GM08714 (cell line): Measurements from ENCODE around the gene OLFM1.

Experiments used
- H3K4me3 ChIP-seq: fragments of 200-500 bp; sonication (Bioruptor generic); 2 replicates; pipeline ENCODE4 v1.5.1; 2014; ENCODE audit warnings: mild to moderate bottlenecking, low read length, inconsistent platforms
- ZNF274 ChIP-seq: IDR thresholded peaks from 2 replicates; pipeline ENCODE4 v1.6.1; 2012; ENCODE audit warnings: mild to moderate bottlenecking, low read depth, low read length

The OLFM1 gene

DNA sequence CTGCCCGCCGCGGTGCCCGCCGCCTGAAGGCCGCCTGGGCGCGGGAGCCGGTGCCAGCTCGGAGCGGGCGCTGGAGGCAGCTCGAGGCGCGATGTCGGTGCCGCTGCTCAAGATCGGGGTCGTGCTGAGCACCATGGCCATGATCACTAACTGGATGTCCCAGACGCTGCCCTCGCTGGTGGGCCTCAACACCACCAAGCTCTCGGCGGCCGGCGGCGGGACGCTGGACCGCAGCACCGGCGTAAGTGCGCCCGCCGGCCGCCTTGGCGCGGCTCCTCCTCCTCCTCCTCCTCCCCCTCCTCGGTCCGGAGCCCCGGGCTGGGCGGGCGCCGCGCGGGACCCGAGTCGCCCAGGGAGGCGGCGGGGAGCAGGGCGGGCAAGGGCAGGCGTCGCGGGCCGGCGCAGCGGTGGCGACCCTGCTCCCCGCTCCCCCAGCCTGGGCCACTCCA is 455 bp downstream of the OLFM1 start:
- H3K4me3 ChIP-seq, result no peak overlapping the region
- no peak for TF ChIP-seq ZNF274

DNA sequence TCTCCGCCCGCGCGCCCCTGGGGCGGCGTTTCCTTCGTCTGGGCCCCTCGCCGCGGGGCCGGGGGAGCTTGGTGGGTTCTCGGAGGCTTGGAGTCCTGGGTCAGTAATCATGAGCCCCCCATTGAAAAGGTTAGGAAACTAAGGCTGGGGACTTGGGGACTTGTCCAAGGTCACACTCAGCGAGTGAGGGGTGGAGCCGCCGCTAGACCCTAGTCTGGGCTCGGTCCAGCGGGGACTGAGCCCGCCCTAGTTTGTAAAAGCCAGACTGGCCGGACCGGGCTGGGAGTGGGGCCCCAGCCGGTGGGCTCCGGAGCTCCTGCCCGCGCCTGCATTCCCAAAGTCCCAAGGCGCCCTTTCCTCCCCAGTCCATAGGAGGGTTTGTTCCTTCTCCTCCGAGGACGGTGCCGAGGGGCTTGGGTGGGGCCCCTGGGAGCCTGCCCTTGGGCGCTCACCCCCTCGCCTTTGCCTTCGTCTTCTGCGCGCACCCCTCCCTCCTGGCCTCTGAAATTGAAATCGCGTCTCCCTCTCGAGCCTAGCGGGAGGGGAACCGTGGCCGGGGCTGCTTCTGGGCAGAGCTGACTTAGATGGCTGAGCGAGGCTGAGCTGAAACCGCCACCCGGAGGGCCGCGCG is 995 bp downstream of the OLFM1 start:
- TF ChIP-seq ZNF274, result no peak
- H3K4me3 ChIP-seq, result no peak overlapping the region

DNA sequence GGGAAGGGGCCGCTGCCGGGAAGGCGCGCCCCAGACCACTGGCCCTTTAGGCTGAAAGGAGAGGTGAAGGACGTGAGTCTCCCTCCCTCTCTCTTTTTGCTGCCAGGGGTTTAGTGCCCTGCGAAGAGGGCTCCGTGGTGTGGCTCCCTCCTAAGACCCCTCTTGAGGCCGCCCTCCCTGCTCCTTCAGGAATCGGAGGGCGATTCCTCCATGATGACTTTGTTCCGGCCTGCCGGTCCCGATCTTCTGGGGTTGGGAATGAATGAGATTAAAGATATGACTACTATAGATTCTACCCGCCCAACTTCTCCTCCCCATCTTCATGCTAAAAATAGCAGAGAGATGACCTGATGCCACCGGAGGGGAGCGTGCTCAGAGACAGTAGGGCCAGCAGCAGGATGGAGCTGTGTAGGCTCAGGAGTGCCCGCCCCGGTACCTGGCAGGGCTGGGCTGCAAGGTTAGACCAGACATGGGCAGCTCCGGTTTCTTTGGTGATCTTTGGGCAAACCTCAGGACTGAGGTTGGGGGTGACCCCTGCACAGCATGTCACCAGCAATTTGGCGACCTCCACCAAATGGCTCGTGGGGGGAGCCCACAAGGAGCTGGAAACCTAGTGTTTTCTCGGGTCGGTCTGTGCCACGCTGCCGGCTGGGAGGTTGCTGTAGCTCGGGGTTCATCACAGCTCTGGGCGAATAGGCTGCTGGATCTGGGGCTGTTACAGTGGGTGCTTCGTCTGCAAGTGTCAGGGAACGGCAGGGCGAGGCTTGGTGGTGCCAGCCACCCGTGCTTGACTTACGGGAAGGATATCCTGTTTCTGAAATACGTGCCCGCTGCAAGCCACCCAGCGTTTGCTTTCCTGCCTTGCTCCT is 1.7 kb downstream of the OLFM1 start:
- H3K4me3 ChIP-seq, result no peak overlapping the region
- TF ChIP-seq ZNF274, result no peak

DNA sequence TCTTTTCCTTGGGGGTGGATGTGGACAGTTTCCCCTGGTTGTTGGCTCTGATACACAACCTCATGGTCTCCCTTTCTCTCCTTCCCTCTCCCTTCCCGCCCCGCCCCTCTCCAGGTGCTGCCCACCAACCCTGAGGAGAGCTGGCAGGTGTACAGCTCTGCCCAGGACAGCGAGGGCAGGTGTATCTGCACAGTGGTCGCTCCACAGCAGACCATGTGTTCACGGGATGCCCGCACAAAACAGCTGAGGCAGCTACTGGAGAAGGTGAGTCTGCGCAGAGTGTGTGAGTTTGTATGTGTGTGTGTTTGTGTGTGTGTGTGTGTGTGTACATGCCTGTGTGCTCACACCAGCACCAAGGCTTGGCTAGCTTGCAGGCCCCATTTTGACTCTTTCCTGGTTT is 2.6 kb downstream of the OLFM1 start:
- H3K4me3 ChIP-seq, result no peak overlapping the region
- TF ChIP-seq ZNF274, result no peak

DNA sequence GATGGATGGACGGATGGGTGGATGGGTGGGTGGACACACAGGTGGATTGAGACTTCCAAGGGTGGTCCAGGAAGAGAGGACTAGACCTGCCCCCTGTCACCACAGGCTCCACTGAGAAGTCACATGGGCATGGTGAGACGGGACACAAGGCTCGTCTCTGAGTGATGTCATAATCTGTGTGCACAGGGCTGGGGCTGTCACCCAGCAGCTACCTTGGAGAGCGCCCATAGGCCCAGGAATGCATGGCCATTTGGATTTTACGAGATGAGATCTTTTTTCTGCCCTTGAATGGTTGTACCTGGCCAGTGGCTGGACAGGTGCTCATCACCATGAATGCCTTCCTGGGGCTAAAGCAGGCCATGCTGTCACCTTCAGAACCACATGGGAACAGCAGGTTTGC is 3.1 kb downstream of the OLFM1 start:
- no peak overlapping the region for H3K4me3 ChIP-seq

DNA sequence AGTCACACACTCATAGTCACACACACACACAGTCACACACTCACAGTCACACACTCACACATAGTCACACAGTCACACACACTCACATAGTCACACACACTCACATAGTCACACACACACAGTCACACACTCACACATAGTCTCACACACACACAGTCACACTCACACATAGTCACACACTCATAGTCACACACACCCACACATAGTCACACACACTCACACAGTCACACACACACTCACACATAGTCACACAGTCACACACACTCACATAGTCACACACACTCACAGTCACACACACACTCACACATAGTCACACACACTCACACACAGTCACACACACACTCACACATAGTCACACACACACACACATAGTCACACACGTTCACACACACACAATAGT is 4.1 kb downstream of the OLFM1 start:
- TF ChIP-seq ZNF274, result no peak
- no peak overlapping the region for H3K4me3 ChIP-seq

More for the DNA sequence above, 3.1 kb downstream of the OLFM1 start:
- no peak for TF ChIP-seq ZNF274

DNA sequence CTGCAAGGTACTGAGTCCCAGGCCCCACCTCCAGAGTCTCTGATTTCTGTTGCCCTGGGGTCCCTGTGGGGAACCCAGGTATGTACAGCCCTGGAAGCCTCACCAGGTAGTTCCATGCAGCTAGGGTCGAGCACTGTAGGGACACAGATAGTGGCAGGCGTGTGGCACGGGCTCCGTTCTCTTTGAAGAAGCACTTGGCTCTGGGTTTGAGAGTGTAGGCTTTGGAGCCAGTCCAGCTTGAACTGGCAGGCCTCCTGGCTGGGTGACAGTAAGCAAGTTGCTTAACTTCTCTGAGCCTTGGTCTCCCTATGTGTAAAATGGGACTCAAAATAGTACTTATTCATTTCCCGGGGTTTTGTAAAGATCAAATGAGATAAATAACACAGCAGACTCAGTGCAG is 5.6 kb downstream of the OLFM1 start:
- no peak for TF ChIP-seq ZNF274

DNA sequence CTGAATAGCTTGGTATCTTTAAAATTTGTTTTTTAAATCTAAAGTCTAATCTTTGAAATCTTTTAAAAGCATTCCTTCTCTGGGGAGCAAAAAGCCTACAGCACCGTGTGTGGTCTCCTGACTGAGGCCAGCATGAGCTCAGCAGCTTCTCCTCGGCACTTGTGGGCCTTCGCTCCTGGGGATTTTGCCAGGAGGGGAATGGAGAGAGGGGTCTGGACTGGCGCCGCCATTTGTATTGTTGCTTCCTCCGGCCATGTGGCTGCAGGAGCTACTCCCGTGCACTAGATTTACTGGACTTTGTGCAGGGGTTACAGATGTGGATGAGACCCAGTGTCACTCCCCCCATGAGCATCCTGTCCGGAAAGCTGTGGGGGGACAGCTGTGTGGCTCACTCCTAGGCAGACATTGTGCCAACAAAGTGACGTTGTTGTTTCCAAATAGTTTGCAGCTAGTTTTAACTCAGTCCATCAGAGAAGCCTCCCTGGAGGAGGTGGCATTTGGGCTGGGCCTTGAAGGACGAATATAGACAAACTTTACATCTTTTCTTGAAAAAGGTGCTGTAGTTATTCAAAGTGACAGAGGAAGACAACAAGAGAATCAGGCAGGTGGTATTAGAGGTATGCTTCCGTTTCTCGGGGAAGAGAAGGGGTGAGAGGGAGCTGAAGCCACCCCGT is 6.6 kb downstream of the OLFM1 start:
- H3K4me3 ChIP-seq, result no peak overlapping the region
- no peak for TF ChIP-seq ZNF274

More for the DNA sequence above, 5.6 kb downstream of the OLFM1 start:
- H3K4me3 ChIP-seq, result no peak overlapping the region

DNA sequence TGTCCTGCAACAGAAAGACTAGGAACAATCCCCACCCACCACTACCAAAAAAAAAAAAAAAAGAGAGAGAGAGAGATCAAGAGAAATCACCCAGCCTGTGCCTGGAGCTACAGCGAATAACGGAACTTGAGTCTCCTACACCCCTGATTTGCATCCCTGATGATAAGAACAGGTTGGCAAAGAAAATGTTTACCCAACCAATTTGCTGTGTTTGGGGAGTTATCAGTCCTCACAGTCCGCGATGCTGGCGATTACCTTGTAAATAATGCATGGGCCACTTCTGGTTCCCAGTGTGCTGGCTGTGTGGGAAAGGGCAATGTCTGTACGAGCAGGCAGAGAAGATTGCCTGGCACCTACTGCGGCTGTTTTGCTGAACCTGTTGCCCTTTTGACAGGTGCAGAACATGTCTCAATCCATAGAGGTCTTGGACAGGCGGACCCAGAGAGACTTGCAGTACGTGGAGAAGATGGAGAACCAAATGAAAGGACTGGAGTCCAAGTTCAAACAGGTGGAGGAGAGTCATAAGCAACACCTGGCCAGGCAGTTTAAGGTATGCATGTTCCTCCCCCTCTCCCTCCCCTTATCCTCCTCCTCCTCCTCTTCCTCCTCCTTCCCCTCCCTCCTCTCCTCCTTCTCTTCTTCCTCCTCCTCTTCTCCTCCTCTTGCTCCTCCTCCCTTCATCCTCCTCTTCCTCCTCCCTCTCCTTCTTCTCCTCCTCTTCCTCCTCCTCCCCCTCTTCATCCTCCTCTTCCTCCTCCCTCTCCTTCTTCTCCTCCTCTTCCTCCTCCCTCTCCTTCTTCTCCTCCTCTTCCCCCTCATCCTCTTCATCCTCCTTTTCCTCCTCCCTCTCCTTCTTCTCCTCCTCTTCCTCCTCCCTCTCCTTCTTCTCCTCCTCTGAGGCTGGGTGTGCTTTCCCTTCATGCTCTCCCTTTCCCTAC is 8.3 kb downstream of the OLFM1 start:
- no peak overlapping the region for H3K4me3 ChIP-seq
- no peak for TF ChIP-seq ZNF274

DNA sequence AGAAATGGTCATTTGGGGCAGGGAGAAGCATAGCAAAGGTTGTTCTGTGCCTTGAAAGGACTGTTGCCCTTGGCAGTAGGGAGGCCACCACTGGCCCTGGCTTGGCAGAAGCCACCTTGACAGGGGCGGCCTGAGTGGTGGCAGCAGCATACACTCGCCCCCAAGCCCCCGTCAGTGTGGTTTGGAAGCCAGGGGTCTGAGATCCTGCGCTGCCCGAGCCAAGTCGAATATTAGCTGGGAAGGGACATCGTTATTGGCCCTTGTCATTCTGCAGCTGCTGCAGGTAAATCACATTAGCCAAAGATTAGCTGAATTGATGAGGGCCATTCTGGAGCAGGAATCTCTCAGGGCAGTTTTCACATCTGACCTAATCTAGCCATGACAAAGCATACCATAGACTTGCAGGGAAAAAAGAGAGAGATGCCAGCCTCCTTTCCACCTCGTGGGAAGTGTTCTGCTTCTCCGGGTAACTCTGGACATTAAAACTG is 9.0 kb downstream of the OLFM1 start:
- TF ChIP-seq ZNF274, result no peak
- H3K4me3 ChIP-seq, result no peak overlapping the region

DNA sequence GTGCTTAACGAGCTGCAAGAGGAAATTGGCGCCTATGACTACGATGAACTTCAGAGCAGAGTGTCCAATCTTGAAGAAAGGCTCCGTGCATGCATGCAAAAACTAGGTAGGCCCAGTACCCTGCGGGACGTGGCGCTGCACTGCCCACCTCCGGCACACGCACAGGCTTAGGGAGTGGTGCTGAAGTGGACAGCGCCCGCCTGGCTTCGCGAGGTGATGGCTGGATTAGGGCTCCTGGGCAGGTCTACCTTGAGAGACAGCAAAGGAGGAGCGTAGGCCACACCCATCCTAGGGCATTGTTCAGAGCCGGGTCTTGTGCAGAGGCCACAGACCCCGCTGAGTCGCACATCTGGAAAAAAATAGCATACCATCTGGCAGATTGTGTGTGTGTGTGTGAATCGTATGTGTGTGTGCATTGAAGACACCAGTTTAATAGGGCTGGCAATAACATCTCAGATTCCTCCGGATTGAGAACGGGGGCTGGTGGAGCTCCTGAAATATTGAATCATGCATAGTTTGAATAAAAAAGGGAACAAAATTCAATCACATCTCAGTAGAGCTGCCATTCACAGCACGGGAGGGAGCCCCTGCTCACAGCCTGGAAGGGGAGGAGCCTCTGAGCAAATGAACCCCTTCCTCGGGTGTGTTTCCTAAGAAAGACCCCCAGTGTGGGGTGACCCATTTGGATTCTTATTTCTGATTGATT is 11.1 kb downstream of the OLFM1 start:
- H3K4me3 ChIP-seq, result no peak overlapping the region
- TF ChIP-seq ZNF274, result no peak

DNA sequence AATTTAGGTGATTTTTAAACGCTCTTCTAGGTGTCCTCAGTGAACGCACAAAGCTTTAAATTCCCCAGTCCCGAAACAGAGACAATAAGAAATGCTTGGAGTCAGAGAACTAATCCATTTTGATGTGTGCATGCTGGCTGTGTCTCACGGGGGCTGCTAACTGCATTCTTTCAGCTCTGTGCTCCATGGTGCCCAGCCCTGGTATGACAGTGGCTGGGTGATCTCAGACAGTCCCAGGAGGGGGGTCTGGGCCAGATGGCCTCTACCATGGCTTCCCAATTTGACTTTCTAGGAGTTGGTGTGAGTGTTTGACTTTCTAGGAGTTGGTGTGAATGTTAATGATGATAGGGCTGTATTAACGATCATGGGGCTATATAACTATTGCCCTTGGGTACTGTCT is 12.1 kb downstream of the OLFM1 start:
- H3K4me3 ChIP-seq, result no peak overlapping the region
- no peak for TF ChIP-seq ZNF274

DNA sequence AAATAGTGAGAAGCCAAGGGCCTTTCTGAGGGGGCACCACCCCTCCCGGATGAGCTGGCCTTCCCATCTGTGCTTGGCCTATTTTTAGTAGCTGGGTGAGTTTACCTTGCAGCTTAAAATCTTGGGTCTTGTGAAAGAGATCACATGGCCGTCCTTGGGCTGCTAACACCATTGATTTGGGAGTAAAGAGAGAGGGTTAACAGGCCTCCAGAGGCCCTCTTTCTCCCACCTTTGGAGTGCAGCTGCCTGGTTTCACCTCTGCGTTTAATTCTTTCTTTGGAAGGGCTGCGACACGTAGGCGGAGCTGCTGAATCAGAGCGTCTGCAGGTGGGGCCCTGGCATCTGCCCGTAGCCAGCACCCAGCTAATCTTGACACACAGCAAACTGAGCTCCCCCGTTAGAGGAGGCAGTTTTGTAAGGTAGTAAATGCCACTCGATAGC is 12.8 kb downstream of the OLFM1 start:
- no peak for TF ChIP-seq ZNF274
- no peak overlapping the region for H3K4me3 ChIP-seq
